NOMO-1 (cell line): ENCODE data around the gene PTPRN2.

Experiments
- DNase-seq, 2 experiments: peaks; one replicate each; lab custom pipeline; 2025; ENCODE audit not compliant: unreplicated experiment in 2 of 2; lab: John Stamatoyannopoulos, UW

The PTPRN2 gene

GRCh38 chr7:157682946-157683746, 904.5 kb downstream of the PTPRN2 start:
- DNase-seq, result no peak

GRCh38 chr7:157682064-157682945, 905.3 kb downstream of the PTPRN2 start:
- DNase-seq, result no peak

DNA sequence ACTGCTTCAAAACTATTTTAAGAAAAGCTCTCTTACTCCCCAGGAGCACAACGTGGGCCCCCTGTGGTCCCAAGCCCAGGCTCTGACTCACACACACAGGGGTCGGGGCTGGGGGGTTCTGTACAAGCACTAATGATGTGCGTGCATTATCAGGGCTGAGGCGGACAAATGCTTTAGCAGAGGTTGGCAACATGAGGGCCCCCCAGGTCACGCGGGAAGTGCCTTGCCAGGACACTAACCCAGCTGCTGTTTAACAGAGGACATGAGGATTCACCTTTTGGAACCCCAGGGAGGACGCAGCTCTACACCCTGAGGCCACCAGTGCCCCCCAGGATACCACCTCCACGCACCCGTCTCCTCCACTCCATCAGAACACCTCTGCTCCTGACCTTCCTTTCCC, 908.0 kb downstream of the PTPRN2 start:
- no peak for DNase-seq

GRCh38 chr7:157678501-157678900, 909.1 kb downstream of the PTPRN2 start:
- DNase-seq, result peak in 1 of 2 experiments; percentile 1

- DNase-seq, result no peak
These were observed 911.0 kb downstream of the PTPRN2 start for GRCh38 chr7:157676456-157677255.

- DNase-seq, result no peak
These were observed 911.6 kb downstream of the PTPRN2 start for GRCh38 chr7:157676001-157676400.

DNA sequence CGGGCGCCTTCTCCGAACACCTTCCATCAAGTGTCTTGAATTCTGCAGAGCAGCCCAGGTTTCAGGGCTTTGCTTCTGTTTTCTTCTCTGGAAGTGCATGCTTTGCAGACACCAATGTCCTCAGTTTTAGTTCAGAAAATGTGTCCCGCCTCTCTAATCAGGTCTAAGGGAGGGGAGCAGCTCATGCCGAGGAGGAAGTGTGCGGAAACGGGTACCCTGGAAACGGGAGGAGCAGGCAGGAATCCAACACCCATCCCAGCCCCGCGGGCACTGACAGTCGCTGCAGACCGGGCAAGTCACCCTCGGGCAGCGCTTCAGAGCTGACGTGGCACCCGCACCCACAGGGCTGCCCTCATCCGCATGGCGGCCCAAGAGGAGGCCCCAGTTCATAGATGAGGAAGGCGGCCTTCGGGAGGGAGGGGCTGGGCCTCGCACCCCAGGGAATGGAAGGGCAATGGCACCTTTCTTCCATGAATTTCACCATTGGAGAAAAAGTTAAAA, 912.1 kb downstream of the PTPRN2 start:
- no peak for DNase-seq

DNA sequence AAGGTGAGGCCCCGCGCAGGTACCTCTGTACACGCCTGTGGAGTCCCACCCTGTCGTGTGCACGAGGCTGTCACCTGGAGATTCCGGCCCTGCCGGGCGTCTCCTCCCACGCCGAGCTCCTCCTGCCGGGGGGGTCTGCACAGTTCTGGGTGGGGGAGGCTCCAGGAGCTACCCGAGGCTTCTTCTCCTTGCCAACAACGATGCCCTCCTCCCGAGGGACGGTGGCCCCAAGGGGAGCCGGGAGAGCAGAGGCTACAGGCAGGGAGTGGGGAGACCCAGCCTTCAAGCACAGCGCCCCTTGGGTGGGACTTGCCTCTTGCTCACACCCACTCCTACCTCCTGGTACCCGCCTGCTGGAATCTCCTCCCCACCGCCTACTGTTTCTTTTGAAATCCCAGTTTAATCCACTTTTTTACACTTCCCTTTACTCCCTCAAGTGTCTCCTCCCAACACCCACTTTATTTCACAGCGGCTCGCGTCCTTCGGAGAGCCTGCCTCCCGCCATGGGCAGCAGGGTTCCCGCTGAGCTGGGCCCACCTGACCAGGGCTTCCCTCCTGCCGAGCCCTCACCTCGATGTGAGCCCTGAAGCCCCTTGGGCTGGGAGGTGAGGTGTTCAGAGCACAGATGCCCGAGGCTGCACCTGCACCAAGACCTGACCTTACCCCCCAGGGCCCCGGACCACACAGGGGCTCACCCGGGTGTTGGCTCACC, 912.8 kb downstream of the PTPRN2 start:
- DNase-seq, result no peak

GRCh38 chr7:157674027-157674714, 913.5 kb downstream of the PTPRN2 start:
- DNase-seq, result no peak

- DNase-seq, result no peak
These were observed 914.0 kb downstream of the PTPRN2 start for GRCh38 chr7:157673573-157673972.

- no peak for DNase-seq
These were observed 916.0 kb downstream of the PTPRN2 start for GRCh38 chr7:157671358-157672255.

GRCh38 chr7:157670490-157671357, 916.9 kb downstream of the PTPRN2 start:
- peak in 1 of 2 experiments; percentile 34 for DNase-seq

GRCh38 chr7:157669768-157670351, 917.8 kb downstream of the PTPRN2 start:
- no peak for DNase-seq

- DNase-seq, result no peak
These were observed 918.5 kb downstream of the PTPRN2 start for GRCh38 chr7:157668884-157669767.

DNA sequence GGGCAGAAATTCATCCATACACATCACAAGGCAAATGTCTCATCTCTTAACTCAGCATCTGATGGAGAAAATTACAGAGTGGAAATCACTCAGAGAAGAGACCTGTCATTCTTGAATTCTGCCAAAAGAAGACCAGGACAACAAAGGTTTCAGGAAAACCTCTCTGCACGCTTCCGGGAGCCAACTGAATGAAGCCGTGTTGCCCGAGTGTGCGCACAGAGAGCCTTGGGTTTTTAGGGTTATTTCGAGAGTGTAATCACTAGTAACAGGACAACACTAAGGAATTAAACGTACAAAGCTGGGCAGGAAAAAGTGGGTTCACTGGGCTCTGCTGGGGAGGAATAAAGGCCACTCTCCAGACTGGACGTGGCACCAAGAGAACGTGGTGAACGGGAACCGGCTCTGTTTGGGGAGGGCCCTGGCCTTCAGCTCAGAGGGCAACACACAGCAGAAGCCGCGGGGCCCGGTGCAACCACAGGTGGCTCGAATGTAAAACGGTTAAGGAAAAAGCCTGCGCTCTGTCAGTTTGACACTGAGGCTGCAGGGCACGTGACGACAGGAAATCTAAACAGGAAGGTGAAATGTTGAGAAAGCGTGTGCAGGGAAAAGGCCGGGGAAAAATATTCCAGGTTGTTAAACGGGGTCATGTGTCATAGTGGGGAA, 919.3 kb downstream of the PTPRN2 start:
- peak; percentile 34 to 54 for DNase-seq

- no peak for DNase-seq
These were observed 919.9 kb downstream of the PTPRN2 start for GRCh38 chr7:157667731-157668130.
